Urothelium cell line (cell line): ENCODE measurements around the gene NAA40.

ENCODE experiments used
- DNase-seq: peaks from one replicate; pipeline ENCODE4 v3.0.0; 2011; ENCODE audit warnings: low spot score, mixed read lengths
- FAIRE-seq: peaks from 2 replicates; lab custom pipeline; 2011; peaks lifted over from hg19 to GRCh38; lab: Jason Lieb, UNC

Gene NAA40

DNA sequence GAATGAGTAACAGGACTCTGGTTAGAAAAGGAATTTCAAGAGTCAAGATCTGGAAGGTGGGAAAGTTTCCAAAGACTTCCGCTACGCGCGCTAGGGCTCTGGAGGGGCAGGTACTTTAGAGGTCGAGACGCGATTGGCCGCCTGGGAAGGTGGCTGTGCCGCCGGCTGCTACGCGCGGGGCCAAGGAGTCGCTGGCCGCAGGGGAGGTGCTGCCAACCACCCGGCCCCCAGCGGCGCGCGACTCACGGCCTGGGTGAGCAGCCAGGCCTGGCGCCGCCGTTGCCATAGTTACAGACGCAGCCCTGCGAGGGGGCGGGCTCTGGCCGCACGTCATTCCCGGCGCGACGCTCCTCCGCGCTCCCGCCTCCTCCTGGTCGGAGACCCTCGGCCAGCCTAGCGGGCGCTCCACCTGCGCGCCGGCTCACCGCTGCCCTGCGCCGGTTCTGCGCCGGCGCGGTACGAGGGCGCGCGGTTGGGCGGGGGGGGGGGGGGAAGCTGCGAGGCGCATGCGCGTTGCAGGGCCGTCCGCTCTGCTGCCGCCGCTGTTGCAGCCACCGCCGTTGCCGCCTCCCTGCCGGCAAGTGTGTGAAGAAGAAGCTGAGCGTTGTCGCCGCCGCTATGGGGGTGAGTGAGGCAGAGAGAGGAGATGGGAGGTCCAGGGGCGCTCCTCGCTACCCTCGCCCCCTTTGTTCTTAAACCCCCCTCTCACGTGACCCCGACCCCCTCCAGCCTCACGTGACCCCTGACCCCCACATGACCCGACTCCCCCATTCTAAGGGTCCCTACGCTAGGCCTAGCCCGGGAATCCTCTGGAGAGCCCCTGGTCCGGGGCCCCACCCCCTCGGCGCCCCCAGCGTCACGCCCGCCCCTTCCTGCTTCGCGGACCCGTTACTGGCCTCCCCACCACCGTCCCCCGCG lies at the start of gene NAA40:
NAA40 (plus strand) TSS at position 524 of the 918 bp plus-strand sequence; CDS start at position 619, 95 bp downstream.
- FAIRE-seq (peak; percentile 89), DNase-seq (peak; percentile 99)

- DNase-seq (no peak), FAIRE-seq (no peak)
These were observed 49.5 kb upstream of the NAA40 start for GRCh38 chr11:63889344-63889743.

GRCh38 chr11:63890368-63890767 lies 48.4 kb upstream of the NAA40 start:
- no peak for FAIRE-seq
- no peak for DNase-seq

- FAIRE-seq (no peak), DNase-seq (no peak)
These were observed 46.6 kb upstream of the NAA40 start for GRCh38 chr11:63892228-63892627.

GRCh38 chr11:63893355-63893754 lies 45.4 kb upstream of the NAA40 start:
- FAIRE-seq (no peak), DNase-seq (no peak)

DNA sequence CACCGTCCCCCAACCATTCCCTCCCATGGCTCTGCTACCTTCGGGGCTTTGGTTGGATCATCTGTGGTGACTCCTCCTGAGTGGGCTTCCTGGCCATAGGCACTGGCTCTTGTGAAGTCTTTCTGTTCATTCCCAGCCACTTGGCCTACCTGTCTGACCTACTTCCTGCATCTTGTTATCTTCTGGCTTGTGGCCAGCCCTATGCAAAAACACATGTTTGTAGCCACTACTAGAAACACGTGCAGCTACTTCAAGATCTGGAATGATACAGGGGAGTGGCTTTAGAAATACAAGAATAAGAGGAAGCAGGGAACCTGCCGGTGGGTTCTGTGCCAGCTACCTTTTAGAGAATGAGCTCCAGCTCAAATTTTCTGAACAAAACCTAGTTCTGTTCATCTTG lies 42.7 kb upstream of the NAA40 start:
- no peak for FAIRE-seq

GRCh38 chr11:63897459-63898146 lies 41.2 kb upstream of the NAA40 start:
- no peak for FAIRE-seq
- DNase-seq: no peak

More for the DNA sequence above, 42.7 kb upstream of the NAA40 start:
- no peak for DNase-seq

DNA sequence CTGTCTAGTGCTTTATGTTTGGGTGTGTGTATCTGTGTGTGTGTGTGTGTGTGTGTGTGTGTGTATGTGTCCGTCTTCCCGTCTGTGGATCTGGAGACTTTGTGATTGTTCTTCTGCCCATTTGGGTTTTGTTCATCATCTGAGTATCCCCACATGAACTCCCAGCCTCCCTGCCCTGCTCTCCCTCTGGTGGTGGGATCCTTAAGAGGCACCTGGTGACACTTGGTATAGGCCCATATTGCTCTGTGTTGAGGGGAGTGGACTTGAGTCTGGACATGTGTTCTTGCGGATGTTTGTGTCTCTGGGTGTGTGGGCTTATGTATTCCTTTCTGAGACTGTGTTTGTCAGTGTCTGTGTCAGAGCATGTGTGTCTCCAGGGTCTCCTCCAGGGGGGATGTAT lies 37.1 kb upstream of the NAA40 start:
- FAIRE-seq: no peak
- DNase-seq: no peak

DNA sequence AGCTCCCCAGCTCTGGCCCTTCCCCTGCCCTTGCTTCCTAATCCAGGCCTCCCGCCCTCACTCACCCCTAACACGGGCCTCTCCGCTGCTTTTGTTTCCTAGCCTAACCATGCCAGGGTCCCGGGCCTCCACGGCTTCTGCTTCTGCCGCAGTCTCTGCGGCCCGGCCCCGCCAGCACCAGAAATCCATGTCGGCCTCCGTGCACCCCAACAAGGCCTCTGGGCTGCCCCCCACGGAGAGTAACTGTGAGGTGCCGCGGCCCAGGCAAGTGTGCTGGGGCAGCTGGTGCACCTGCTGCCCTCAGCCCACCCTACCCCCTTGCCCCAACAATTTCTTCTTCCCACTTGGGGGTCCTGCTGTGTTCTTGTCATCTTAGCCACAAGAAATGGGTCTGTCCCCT lies 34.9 kb upstream of the NAA40 start:
- FAIRE-seq (no peak), DNase-seq (no peak)

DNA sequence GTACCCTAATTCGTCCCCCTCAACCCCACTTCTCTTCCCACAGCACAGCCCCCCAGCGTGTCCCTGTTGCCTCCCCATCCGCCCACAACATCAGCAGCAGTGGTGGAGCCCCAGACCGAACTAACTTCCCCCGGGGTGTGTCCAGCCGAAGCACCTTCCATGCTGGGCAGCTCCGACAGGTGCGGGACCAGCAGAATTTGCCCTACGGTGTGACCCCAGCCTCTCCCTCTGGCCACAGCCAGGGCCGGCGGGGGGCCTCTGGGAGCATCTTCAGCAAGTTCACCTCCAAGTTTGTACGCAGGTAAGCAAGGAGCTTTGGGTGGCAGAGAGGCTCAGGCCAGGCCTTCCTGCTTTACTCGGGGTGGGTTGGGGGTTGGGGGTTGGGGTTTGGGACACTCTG lies 34.1 kb upstream of the NAA40 start:
- DNase-seq: no peak

GRCh38 chr11:63905179-63905578 lies 33.6 kb upstream of the NAA40 start:
- FAIRE-seq (no peak), DNase-seq (no peak)

More for the DNA sequence above, 34.1 kb upstream of the NAA40 start:
- no peak for FAIRE-seq

- no peak for FAIRE-seq
- no peak for DNase-seq
These were observed 32.7 kb upstream of the NAA40 start for GRCh38 chr11:63906087-63906486.

DNA sequence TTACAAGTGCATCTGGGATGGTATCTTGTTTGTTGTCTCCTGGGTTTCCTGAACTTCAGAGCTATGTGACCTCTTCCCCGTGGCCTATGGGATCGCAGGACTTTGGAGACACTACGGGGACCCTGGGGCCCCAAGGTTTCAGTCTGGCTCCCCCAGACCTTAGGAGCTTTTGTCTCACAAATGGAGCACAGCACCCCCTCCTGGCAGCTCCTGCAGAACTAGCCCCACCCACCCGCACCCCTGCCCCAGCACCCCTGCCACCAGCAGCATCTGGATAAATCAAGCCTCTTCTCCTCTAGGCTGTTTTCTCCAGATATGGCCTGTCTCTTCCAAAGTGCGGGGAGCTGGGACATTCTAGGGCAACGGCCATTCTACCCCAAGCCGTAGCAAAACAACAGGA lies 32.2 kb upstream of the NAA40 start:
- DNase-seq (no peak), FAIRE-seq (no peak)

DNA sequence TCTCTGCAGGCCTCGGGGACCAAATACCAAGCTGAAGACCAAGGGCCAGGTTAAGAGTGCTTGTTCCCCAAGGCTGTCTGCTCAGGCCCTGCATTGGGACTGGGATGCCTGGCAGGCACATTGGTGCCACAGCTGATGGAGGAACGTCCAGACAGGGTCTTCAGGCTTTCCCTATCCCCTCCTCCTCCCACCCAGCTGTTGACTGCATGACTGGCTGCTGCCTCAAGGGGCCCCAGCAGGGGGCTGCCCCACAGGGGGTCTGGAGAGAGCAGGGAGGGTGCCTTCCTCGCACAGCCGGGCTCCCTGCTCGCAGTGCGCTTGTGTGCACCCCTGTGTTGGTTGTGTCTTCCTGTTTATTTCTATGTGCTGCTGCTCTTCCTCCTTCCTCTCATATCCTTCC lies 31.7 kb upstream of the NAA40 start:
- FAIRE-seq: no peak

DNA sequence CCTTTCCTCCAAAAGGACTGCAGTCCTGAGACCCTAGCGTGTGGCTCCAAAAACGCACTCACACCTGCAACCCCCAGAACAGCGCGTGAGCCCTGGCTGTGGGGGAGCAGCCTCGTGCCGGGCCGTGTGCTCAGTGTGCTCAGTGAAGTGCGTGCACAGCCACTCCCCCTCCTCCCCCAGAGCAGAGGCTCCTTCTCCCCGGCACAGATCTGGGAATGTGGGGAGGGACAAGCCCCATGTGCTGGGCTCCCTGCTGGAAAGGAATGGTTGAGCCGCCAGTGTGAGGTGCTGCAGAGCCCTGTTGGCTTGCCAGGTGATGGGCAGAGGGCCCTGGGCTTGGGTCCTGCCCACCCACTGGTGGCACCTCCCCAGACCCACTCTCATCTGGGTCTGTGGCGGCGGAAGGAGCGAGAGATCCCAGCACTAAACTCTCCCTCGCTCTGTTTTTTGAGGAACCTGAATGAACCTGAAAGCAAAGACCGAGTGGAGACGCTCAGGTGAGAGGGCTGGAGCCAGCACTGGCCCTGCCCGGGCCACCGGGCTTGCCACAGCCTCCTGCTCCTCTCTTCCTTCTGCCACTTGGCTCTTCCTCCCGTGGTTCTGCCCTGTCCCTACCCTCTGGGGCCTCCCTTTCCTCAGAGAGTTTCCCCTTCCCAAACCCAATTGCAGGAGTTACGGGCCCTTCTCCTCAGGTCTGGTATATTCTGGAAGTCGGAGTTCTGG lies 30.8 kb upstream of the NAA40 start:
- no peak for FAIRE-seq
- DNase-seq: no peak

More for the DNA sequence above, 31.7 kb upstream of the NAA40 start:
- no peak for DNase-seq

- FAIRE-seq (no peak), DNase-seq (no peak)
These were observed 30.0 kb upstream of the NAA40 start for GRCh38 chr11:63908631-63909401.

GRCh38 chr11:63909591-63910506 lies 29.0 kb upstream of the NAA40 start:
- FAIRE-seq (no peak), DNase-seq (no peak)

DNA sequence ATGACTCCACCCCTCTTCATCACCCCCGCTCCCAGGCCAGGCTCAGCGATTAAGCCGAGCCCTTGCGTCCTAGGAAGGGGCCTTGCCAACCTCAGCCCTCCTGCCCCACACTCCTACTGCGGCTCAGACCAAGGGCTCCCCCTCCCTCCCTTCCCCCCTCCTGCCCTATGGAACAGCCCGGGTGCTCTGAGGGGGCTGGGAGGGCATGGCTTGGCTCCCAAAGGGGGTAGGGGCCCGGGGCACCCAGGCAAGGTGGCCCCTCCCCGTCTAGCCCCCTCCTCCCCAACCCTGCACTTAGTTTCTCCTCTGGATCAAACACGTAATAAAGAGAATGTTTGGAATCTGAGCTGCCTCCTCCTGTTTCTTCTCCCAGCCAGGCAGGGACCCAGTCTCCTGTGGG lies 28.1 kb upstream of the NAA40 start:
- DNase-seq: no peak
- no peak for FAIRE-seq

DNA sequence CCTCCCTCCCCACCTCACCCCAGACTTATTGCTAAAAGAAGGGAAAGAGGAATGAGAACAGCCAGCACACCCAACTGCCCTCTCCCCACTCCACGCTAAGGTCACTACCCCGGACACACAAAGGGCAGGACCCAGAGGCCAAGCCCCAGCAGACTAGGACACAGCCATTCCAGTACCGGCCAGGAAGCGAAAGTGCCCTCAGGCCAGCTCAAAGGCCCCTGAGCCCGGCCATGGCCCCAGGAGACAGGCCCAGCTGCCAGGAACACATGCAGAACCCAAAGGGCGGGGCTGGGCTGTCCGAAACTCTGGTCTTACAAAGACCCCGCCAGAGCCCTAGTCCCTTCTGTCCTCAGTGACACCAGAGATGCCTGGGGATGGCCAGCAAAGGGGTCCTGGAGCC lies 27.4 kb upstream of the NAA40 start:
- DNase-seq (no peak), FAIRE-seq (no peak)

DNA sequence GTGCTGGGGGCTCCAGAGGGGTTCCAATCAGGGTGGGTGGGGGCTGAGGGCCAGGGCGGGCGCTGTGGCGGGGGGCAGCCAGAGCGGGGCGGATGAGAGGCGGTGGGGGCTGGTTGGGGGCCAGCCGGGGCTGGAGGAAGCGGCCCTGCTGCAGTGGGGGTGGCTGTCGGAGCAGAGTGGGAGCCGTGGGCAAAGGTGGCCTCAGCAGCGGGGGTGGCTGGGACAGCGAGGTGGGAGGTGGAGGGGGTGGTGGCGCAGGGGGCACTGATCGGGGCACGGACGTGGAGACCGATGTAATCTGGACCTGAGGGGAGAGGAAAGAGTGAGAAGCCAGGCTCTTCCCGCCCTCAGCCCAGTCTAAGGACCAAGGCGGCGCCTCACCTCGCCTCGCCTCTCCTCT lies 26.9 kb upstream of the NAA40 start:
- FAIRE-seq: no peak

More for the DNA sequence above, 26.9 kb upstream of the NAA40 start:
- no peak for DNase-seq
